GM19467 (cell line): ENCODE measurements around the gene PPP5C.
"Not testable (repeated sequence)": the region's sequence is repeated elsewhere in the genome, so short reads cannot be mapped to it uniquely, and the experiment has no call there.

Experiments
- ATAC-seq: cut with Tn5 transposase; IDR thresholded peaks from one replicate; pipeline ENCODE4 v1.9.1; 2021; ENCODE audit warnings: mild to moderate bottlenecking, moderate library complexity; ENCODE audit not compliant: unreplicated experiment

PPP5C gene

DNA sequence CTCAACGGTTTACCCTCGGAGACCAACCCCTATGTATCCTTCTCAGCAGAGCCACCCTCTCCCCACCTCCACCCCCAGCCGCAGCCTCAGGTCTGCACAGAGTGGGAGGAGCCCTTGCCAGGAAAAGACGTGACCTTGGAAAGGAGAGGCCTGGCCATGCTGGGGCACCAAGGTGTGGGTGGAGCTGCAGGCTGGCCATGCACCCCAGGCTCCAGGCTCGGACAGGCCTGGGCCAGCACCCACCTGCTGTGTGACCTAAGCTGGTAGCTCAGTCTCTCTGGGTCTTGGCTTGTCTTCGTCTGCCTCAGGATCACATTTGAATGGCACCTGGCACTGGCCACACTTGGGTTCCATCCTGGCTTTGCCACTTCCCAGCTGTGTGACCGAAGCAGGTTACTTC lies 37.0 kb downstream of the PPP5C start:
- ATAC-seq, result no peak

DNA sequence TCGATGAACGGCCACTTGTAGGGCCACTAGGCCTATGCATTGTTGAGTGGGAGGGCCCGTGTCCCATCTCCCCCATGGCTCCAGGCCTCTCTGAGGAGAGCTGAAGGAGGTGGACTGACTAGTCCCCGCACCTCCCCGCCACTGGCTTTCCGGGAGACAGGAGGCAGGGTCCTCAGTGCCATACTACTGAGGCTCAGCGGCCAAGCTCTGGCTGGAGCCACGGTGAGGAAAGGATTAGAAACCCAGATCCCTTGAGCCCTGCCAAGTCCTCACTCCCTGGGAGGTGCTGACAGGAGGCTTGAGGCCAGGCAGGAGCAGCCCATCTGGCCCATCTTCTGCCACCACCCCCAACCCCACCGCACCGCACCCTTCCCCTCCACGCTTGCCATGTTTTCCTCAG lies 37.5 kb downstream of the PPP5C start:
- ATAC-seq, result no peak

DNA sequence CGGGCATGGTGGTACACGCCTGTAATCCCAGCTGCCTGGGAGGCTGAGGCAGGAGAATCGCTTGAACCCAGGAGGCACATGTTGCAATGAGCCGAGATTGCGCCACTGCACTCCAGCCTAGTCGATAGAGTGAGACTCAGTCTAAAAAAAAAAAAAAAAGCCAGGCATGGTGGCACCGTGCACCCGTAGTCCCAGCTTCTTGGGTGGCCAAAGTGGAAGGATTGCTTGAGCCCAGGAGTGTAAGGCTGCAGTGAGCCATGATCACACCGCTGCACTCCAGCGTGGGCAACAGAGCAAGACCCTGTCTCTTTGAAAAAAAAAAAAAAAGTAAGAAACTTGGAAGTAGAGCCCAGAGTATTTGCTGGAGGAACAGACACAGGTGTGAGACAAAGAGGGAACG lies 38.7 kb downstream of the PPP5C start:
- no peak for ATAC-seq

DNA sequence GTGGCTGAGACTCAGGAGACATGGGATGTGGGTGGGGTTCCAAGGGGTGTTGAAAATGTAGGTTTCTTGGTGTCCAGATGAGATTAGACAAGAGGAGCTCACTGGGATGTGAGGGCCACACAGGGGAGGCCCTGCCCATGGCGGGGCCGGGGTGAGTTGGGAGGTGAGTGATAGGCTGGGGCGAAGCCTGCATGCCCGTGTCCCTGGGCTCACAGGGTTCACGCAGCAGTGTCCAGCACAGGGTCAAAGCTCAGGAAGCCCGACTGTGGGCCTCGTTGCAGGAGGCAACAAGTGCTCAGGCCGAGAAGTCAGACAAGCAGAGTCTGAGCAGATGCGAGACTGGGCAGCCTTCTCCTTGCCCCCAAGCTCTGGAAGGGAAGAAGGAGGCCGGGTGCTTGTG lies 39.3 kb downstream of the PPP5C start:
- no peak for ATAC-seq

DNA sequence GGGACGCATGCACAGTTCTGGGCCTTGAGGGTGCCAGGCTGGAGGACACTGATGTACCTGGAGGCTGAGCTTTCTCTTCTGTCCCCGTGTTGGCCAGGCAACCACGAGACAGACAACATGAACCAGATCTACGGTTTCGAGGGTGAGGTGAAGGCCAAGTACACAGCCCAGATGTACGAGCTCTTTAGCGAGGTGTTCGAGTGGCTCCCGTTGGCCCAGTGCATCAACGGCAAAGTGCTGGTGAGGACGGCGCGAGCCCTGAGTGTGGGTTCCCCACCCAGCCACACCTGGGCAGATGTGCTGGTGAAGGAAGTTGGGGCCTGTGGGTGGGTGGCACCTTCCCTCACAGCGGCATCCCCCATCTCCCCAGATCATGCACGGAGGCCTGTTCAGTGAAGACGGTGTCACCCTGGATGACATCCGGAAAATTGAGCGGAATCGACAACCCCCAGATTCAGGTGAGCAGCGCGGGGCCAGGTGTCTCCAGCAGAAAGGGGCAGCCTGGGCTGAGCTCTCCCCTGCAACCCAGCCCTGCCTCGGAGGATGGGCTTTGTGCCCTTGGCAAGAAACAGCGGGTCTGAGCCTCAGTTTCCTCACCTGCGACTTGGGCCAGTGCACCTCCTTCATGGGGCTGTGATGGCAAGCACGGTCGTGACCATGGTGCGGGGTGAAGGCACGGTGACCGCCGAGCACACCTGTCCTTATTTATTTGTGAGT lies 40.3 kb downstream of the PPP5C start:
- no peak for ATAC-seq

DNA sequence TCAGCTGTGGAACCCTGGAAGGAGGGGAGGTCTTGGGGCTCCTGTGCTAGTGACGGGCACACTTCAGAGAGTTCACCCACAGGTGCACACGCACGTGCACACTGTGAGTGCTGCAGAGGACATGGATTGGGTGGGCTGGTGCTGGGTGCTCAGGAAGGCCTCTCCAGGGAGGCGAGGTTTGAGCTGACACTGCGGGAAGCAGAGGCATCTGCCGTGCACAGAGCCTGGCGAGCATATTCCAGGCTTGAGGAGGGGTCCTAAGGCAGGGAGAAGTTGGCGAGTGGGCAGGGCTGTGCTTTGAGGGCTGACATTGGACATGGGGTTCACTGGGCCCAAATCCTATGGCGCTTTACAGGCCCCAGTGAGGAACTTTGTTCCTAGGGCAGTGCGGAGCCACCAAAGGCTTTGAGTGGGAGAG lies 40.8 kb downstream of the PPP5C start:
- no peak for ATAC-seq

DNA sequence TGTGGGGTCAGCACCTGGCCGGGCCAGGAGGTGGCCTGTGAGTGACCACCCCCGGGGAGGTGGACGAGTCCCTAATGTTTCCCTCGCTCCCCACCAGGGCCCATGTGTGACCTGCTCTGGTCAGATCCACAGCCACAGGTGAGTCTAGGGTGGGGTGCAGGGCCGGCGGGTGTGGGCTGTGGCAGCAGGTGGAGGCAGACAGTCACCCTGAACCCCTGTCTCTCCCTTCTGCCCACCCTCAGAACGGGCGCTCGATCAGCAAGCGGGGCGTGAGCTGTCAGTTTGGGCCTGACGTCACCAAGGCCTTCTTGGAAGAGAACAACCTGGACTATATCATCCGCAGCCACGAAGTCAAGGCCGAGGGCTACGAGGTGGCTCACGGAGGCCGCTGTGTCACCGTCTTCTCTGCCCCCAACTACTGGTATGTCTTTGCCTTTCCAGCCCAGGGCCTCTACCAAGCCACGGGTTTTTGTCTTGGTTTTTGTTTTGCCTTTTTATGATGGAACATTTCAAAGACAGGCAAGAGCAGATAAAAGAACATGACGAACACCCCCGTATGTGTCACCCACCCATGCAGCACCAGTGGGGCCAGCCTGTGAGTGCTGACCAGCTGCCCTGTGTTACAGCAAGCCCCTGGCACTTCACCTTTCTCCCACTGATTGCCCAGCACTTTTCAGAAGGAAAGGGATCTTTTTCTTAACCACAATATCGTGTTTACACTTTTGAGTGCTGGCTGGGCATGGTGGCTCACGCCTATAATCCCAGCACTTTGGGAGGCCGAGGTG lies 41.6 kb downstream of the PPP5C start:
- ATAC-seq, result no peak

DNA sequence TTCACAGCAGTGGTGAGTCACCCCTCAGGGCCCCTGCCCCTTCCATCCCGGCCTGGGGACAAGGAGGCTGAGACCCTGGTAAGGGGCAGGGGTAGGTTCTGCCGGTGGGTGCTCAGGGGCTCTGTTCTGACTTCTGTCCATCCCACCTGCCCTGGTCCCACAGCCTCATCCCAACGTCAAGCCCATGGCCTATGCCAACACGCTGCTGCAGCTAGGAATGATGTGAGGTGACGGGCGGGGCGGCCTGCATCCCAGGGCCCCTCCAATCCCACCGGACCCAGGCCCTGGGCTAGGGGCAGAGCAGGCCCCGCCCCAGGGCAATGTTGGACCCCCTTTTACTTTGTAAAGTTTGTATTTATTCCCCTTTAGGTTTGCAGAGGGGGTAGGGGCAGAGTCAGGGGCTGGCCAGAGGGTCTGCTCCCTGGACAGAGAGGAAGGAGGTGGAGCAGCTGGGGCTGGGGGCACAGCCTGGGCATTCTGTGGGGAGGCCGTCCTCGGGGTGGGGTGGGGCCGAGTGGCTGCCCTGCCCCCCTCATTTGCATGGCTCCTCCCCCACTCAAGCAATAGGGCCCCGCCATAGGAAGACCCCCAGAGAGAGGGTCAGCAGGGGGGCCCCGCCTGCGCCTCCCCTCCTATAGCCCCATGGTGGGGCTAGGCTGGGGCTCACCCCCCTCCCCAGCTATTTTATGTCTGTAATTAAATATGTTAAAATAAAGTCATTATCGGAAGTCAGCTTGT lies 43.4 kb downstream of the PPP5C start:
- no peak for ATAC-seq

DNA sequence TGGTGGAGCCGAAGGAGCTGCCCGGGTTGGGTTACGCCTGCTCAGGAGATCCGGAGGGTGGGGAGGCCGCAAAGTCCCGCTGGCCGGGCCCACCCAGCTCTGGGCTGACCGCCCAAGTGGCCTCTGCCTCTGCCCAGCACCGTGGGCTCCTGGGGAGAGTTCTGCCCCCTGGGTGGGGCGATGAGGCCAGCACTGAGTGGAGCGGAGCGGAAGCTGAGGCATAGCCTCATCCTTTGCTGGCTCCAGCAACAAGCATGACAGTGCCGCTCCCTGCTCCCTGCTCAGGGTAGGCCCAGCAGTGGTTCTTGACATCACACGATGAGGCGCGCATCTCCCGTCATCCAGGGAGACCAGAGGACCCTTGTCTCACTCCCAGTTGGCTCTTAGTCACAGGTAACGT lies 44.0 kb downstream of the PPP5C start:
- ATAC-seq, result no peak

DNA sequence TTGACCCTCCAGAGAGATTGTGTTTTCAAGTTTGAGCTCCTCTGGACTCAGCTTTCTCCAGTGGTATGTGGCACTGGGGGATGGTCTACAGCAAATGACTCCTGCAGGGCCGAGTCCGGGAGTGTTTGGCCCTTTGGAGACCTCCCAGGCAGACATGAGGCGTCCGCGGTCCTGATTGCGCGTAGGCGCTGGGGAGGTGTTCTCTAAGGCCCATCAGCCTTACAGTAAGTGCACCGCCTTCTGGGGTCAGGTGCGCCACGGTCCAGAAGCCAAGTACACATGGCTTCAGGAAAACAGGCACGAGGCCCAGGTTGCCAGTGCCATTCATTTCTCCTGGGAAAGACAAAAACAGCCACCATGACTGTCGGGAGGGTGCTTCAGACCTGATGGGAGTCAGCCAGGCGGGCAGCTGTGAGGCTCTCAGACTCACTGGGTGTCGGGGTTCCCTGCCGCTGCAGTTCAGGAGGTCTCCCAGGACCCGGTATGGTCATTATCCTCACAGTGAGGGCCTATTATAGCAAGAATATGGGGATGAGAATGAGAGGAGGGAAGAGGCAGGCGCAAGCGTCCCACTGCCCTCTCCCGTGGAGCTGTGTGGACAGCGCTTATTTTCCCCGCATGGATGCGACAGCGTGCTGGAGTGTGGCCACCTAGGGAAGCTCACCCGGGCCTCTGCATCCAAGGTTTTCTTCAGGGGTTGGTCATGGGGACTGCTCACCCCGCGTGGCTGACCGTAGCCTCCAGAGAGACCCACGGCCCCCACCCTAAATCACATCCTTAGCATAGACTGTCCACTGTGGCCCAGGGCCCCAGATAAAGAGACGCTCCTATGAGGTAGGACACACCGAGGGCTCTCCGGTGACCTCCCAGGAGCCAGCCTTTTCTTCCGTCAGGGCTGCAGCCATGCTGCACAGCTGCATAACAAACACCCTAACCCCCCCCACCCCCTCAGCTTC lies 44.7 kb downstream of the PPP5C start:
- no peak for ATAC-seq

DNA sequence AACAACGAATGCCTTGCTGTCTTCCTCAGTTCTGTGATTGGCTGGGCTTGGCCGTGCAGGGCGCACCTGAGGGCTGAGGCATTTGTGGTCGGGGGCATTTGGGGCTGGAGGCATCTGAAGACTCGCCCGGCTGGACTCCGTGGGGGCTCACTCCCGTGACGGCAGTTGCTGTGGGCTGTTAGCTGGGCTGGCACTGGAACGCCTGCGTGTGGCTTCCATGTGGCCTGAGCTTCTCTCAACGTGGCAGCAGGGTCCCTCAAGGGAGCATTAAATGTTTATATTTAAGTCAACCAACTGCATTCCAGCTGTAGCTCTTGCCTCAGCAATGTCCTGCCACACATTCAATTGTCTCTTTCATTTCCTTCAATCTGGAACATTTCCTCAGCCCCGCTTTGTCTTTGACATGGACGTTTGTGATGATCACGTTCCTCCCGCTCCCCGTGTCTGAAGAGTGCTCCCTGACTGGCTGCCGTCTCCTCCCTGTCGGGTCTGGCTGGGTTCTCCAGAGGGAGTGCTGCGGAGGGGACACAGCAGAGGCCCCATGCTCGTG lies 45.4 kb downstream of the PPP5C start:
- ATAC-seq, result no peak

DNA sequence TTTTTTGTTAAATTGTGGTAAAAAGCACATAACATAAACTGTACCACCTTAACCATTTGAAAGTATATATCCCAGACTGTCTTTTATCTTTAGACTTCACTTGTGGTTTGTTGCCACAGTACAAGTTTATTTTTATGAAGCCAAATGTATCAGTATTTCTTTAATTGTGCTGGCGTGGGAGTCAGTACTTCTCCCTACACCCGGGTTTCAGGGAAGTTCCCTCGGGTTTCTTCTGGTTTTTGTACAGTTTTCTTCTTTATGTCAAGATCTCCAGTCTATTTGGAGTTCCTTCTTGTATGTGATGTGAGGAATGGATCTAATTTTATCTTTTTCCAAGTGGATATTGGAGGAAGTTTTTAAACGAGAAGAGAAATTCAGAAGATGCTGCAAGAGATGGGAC lies 46.0 kb downstream of the PPP5C start:
- ATAC-seq, result no peak

DNA sequence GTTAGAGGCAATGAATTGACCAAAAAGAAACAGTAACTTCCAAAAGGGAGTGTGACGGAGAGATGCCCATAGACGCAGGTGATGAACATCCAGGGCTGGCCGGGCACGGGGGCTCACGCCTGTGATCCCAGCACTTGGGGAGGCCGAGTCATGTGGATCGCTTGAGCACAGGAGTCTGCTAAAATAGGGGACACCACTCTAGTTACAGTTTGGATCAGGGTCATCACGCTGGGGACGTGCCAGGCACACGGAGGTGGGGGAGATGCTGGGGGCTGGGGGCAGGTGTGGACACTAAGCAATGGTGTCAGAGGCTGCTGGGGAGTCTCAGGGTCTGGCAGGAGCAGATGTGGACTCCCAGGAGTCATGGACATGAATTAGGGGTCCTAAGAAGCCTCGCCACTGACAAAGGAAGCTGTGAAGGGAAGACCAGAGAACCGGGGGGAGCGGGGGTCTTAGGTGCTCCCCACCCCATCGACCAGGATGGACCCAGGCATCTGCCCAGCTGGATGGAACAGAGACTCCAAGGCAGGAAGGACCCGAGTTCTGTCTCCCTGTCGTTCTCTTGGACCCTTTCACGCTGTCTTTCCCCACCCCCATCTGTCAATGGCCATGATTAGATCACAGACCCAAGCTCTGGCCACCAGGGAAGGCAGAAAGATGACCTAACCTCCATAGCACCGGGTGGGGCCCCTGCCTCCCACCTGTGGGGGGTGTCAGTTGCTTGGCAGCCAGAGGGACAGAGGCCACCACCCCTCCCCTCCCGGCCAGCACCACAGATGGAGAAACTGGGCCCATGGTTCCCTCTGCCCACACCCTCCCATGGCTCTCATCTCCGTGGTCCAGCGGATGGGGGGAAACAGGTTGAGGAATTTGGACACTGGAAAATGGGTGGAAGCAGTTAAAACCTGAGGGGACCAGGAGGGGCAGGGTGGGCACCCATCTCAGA lies 46.8 kb downstream of the PPP5C start:
- ATAC-seq, result no peak

DNA sequence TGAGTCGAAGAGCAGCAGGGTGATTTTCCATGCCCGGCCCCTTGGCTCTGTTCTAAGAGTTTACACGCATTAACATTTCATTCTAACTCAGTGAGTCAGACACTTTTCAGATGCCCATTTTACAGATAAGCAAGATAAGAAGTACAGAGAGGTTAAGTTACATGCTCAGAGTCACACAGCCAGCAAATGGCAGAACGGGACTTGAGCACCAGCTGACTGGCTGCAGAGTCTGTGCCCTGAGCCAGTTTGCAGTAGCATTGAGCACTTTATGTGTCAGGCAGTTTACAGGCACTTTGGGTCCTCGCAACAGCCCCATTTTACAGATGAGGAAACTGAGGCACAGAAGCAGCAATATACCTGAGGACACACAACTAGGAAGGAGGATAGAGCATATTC lies 47.5 kb downstream of the PPP5C start:
- ATAC-seq, result no peak

DNA sequence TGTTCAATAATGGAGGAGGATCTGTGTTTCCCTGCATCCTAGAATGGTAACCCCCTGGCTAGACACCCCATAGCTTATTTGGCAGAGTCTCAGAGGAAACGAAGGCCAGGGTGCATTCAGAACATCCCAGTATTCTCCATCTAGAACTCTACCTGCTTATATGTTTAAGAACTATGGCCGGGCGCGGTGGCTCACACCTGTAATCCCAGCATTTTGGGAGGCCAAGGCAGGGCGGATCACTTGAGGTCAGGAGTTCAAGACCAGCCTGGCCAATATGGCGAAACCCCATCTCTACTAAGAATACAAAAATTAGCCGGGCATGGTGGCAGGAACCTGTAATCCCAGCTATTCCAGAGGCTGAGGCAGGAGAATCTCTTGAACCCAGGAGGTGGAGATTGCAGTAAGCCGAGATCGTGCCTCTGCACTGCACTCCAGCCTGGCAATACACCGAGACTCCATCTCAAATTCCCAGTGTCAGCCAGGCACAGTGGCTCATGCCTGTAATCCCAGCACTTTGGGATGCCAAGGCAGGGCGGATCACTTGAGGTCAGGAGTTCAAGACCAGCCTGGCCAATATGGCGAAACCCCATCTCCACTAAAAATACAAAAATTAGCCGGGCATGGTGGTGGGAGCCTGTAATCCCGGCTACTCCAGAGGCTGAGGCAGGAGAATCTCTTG lies 51.1 kb downstream of the PPP5C start:
- ATAC-seq, result not testable (repeated sequence)

DNA sequence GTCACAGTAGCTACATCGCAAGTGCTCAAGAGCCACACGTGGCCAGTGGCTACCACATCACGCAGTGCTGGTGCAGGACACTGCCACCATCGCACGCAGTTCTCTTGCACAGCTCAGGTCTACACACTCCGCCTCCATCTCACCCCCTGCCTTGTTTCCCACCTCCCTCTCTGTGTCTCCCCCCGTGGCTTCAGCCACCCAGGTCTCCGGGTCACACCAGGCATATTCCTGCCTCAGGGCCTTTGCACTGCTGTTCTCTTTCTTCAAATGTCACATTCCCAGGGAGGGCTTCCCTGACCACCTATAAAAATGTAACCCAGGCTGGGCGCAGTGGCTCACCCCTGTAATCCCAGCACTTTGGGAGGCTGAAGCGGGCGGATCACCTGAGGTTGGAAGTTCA lies 55.8 kb downstream of the PPP5C start:
- no peak for ATAC-seq

DNA sequence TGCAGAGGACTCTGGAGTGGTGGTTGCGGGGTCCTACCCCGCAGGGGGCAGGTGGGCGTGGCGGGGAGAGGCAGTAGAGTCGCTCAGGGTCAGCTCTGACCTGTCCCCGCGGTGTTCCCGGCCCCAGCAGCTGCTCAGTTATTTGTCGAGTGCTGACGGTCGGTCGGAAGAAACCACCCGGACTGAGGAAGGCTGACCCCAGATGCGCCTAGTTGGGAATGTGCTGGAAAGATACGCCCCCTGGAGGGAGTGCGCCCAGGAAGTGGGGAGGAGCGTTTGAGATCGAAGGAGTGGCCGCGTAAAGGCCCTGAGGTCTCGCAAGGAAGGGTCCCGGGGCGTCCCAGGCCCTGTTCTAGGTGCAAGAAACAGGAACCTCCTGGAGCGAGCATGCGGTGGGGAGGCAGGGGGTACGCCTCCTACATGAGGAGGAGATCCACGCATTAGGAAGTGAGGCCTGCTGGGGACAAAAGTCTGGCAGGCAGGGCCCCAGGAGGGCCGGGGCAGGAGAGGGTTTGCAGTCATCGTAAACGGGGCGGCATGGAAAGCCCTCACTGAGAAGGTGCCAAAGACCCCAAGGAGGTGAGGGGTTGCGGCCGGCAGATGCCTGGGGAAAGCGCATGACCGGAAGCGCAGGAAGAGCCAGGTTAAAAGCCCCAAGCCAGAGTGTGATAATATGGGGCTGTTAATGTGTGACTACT lies 57.3 kb downstream of the PPP5C start:
- no peak for ATAC-seq
